SJSA1 (cell line): ENCODE data around the gene FAM25A. TPM values are rescaled to one million over a fixed set of nuclear protein-coding genes. Genes with fewer than 3 reads are reported as not detected.
"Not testable (repeated sequence)": the region's sequence is repeated elsewhere in the genome, so short reads cannot be mapped to it uniquely, and the experiment has no call there.

Experiments used
- DNase-seq, 2 experiments: peaks; one replicate each; pipeline ENCODE4 v3.0.0-alpha.2; 2015 to 2020; ENCODE audit warnings: low spot score in 2 of 2, low read depth in 1 of 2
- H3K27ac ChIP-seq: fragments of 250-450 bp; sonication (Bioruptor Pico); 2 replicates; pipeline ENCODE4 v1.5.1; 2020; ENCODE audit warnings: mild to moderate bottlenecking, moderate library complexity
- H3K27me3 ChIP-seq: fragments of 250-450 bp; sonication (Bioruptor Pico); replicated peaks from 2 replicates; pipeline ENCODE4 v1.5.1; 2020; ENCODE audit warnings: mild to moderate bottlenecking, moderate library complexity
- H3K36me3 ChIP-seq: fragments of 250-450 bp; sonication (Bioruptor Pico); 2 replicates; pipeline ENCODE4 v1.5.1; 2020; ENCODE audit warnings: mild to moderate bottlenecking
- H3K4me1 ChIP-seq: fragments of 250-450 bp; sonication (Bioruptor Pico); replicated peaks from 2 replicates; pipeline ENCODE4 v1.6.1; 2021; ENCODE audit warnings: mild to moderate bottlenecking
- H3K4me3 ChIP-seq: fragments of 250-450 bp; sonication (Bioruptor Pico); 2 replicates; pipeline ENCODE4 v1.5.1; 2020; ENCODE audit warnings: mild to moderate bottlenecking
- H3K9me3 ChIP-seq: fragments of 250-450 bp; sonication (Bioruptor Pico); replicated peaks from 2 replicates; pipeline ENCODE4 v1.5.1; 2020; ENCODE audit warnings: mild to moderate bottlenecking
- total RNA-seq: library from RNA; depleted of rRNA; stranded (reverse); fragments of >200 nt; shearing (Covaris generic); gene quantifications from 2 replicates; pipeline ENCODE4 v1.2.3, GENCODE V29; 2014; rRNA removed

The FAM25A gene
- not detected in 2 replicates for total RNA-seq

DNA sequence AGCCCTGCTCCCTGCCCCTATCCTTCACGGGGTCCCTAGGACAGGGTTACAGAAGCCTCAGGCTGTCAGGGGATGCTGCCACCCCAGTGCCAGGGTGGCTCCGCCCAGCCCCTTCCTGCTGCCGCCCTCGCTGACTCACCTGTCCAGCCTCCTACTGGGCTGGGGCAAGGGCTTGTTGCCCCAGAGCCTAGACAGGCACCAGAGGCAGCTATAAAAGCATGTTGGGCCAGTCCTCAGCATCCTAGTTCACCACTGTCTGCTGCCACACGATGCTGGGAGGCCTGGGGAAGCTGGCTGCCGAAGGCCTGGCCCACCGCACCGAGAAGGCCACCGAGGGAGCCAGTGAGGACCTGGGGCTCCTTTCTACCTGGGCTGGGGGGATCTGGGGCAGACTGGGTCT is at the start of gene FAM25A:
Gene FAM25A (plus strand): TSS at position 239 of the 400 bp plus-strand sequence. CDS start 31 bp downstream, at position 270.
- not testable (repeated sequence) for H3K27me3 ChIP-seq, H3K27ac ChIP-seq, H3K9me3 ChIP-seq, DNase-seq, H3K36me3 ChIP-seq, H3K4me1 ChIP-seq, H3K4me3 ChIP-seq

DNA sequence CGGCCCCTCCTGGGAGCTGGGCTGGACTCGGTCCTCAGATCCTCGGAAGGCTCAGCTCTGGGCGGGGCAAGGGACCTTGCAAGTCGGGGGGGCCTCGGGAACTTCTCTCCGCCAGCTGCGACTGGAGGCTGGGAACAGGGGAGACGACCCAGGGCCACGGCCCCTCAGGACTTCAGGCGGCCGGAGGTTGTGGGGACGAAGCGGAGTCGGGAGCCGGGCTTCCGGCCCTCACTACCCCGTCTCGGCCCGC is 49.2 kb upstream of the FAM25A start:
- Histone ChIP-seq H3K9me3 (no peaks in the 10 kb centered on the region), H3K4me1 (peaks cover 41% of the 10 kb centered on the region), H3K27me3 (no peaks in the 10 kb centered on the region)

DNA sequence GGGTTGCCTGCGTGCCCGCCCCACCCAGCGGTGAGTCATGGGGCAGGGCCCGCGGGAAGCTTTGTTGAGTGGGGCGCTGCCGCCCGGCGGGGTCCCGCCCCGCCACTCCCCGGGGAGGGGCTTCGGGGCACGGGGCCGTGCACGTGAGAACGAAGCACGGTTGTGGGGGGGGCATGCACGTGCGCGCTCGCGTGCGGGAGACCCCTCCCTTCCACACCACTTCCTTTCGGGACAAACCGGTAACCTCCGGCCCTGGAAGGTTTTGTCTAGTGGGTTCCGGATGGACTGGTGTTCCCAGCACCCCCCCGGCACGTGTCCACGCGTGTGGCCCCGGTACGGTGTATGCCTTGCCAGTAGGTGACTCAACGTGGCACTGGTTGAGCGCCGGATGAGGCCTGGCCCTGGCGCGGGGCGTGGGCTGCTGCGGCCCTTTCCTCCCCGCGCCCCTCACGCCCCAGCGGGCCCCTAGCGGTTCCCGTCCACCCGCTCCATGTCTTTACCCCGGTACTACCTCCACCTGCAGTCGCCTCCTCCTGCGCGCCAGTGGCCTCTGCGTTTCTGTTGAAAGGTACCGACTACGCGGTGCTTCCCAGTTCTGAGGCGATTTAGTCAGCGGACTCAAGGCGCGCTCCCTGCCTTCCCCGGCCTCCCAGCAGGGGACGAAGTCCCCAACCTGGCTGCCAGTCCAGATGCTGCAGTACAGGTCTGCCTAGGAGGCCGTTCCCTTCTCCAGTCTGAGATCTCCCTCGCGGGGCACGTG is 48.7 kb upstream of the FAM25A start:
- Histone ChIP-seq H3K9me3 (no peaks in the 10 kb centered on the region), H3K27ac (peak overlapping the region; percentile 99), H3K36me3 (no peaks in the 10 kb centered on the region), H3K4me3 (peak overlapping the region; percentile 56), H3K27me3 (no peaks in the 10 kb centered on the region), H3K4me1 (peaks cover 39% of the 10 kb centered on the region)
- peak; percentile 95 to 97 for DNase-seq

More for the DNA sequence above, 49.2 kb upstream of the FAM25A start:
- no peak for DNase-seq
- Histone ChIP-seq H3K4me3 (peak overlapping the region; percentile 56), H3K27ac (peak overlapping the region; percentile 99), H3K36me3 (no peaks in the 10 kb centered on the region)

DNA sequence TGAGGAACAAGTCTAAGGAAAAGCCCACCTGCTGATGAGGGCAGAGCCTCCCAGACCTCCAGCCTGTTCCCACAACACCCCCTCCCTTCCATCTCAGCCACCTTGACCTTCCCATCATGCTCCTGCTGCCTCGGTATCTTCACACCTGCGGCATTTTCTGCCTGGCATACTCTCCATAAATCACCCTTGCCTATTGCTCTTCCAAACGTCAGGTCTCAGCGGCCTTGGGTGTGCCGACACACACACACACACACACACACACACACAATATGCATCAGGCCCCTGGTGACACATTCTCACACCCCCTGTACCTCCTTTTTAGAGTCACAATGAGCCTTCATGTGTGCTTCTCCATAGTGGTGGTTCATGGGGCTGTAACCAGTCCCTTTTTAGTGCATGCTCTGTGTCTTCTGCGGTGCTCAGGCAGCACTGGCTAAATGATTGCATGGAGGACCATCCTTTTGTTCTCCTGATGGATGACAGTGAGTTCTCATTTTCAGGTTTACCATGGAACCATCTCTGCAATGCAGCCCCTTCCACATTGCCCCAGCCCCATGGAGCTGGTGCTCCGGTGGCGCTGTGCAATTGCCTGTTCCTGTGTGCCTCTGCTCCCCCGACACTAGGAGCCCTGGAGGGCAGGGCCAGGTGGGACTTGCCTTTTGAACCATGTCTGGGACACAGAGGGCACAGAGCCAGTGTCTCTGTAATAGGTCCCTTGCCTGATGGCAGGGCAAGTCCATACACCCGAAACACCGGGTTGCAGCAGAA is 47.3 kb upstream of the FAM25A start:
- H3K9me3 ChIP-seq: no peaks in the 10 kb centered on the region
- DNase-seq: no peak
- no peak overlapping the region for H3K27ac ChIP-seq
- H3K27me3 ChIP-seq: no peaks in the 10 kb centered on the region
- H3K4me3 ChIP-seq: no peak overlapping the region
- H3K36me3 ChIP-seq: no peaks in the 10 kb centered on the region
- H3K4me1 ChIP-seq: peaks cover 34% of the 10 kb centered on the region

DNA sequence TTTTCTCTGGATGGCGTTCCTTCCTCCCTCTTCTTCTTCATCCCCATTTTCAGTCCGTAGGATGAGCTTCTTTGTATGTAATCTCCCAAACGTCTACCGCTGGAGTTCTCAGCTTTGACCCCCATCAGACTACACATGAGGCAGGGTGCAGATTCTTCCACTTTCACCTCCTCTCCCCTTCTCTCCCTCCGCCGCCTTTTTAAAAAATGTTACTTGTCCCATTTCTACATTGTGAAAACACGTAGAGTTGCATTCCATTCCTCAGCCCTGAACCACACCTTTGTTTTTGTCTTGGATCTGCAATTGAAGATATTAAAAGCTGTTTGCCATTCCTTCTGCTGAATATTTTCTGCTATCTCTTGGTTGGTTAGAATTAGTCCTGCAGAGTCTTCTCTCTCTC is 45.6 kb upstream of the FAM25A start:
- Histone ChIP-seq H3K36me3 (no peaks in the 10 kb centered on the region), H3K4me3 (no peak overlapping the region), H3K27ac (no peak overlapping the region), H3K27me3 (no peaks in the 10 kb centered on the region), H3K9me3 (no peaks in the 10 kb centered on the region), H3K4me1 (peaks cover 29% of the 10 kb centered on the region)
- DNase-seq: no peak

- Histone ChIP-seq H3K4me3 (no peak overlapping the region), H3K36me3 (no peaks in the 10 kb centered on the region), H3K27me3 (no peaks in the 10 kb centered on the region), H3K4me1 (peaks cover 8% of the 10 kb centered on the region), H3K27ac (no peak overlapping the region), H3K9me3 (no peaks in the 10 kb centered on the region)
- no peak for DNase-seq
Observed at GRCh38 chr10:86976362-86977056, 43.6 kb upstream of the FAM25A start.

- DNase-seq, H3K9me3 ChIP-seq, H3K36me3 ChIP-seq, H3K27me3 ChIP-seq, H3K4me3 ChIP-seq, H3K27ac ChIP-seq, H3K4me1 ChIP-seq: not testable (repeated sequence)
Observed at GRCh38 chr10:86978457-86978856, 41.6 kb upstream of the FAM25A start.

GRCh38 chr10:86979296-86979818 is 40.7 kb upstream of the FAM25A start:
- Histone ChIP-seq H3K9me3 (no peaks in the 10 kb centered on the region), H3K4me1 (no peaks in the 10 kb centered on the region), H3K4me3 (no peak overlapping the region), H3K27me3 (no peaks in the 10 kb centered on the region), H3K36me3 (no peaks in the 10 kb centered on the region), H3K27ac (no peak overlapping the region)
- no peak for DNase-seq

- Histone ChIP-seq H3K9me3 (no peaks in the 10 kb centered on the region), H3K36me3 (no peaks in the 10 kb centered on the region), H3K4me3 (no peak overlapping the region), H3K4me1 (no peaks in the 10 kb centered on the region), H3K27ac (no peak overlapping the region), H3K27me3 (no peaks in the 10 kb centered on the region)
- no peak for DNase-seq
Observed at GRCh38 chr10:86979977-86980448, 40.1 kb upstream of the FAM25A start.

- not testable (repeated sequence) for H3K27me3 ChIP-seq, H3K9me3 ChIP-seq, H3K27ac ChIP-seq, DNase-seq, H3K4me1 ChIP-seq, H3K36me3 ChIP-seq, H3K4me3 ChIP-seq
Observed at GRCh38 chr10:86981020-86981419, 39.1 kb upstream of the FAM25A start.

DNA sequence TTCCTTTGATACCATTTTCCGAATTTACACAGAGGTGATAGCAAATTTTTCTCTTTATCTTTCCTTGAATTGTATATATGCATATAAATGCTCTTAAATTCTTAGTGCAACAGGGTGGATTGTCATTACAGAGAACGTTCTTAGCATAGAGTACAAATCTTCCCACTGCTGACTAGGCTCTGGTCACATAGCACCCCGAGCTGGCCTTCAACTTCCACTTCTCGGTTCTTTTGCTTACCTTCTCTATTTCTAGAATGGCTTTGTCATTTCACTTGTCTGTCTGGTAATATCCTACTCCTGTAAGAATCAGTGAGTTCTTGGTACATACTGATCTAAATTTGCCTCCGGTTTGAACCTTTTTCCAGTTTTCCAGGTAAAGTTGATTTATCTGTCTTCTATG is 38.4 kb upstream of the FAM25A start:
- Histone ChIP-seq H3K9me3 (no peaks in the 10 kb centered on the region), H3K27ac (no peak overlapping the region), H3K4me1 (no peaks in the 10 kb centered on the region), H3K27me3 (no peaks in the 10 kb centered on the region), H3K4me3 (no peak overlapping the region), H3K36me3 (no peaks in the 10 kb centered on the region)
- DNase-seq: no peak

DNA sequence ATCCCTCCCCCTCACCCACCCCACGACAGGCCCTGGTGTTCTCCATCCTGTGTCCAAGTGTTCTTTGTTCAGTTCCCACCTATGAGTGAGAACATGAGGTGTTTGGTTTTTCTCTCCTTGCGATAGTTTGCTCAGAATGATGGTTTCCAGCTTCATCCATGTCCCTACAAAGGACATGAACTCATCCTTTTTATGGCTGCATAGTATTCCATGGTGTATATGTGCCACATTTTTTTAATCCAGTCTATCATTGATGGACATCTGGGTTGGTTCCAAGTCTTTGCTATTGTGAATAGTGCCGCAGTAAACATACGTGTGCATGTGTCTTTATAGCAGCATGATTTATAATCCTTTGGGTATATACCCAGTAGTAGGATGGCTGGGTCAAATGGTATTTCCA is 35.6 kb upstream of the FAM25A start:
- H3K9me3 ChIP-seq, H3K27me3 ChIP-seq, DNase-seq, H3K4me1 ChIP-seq, H3K27ac ChIP-seq, H3K4me3 ChIP-seq, H3K36me3 ChIP-seq: not testable (repeated sequence)

GRCh38 chr10:86988520-86988919 is 31.6 kb upstream of the FAM25A start:
- Histone ChIP-seq H3K36me3 (no peaks in the 10 kb centered on the region), H3K27ac (no peak overlapping the region), H3K4me3 (no peak overlapping the region), H3K9me3 (no peaks in the 10 kb centered on the region), H3K4me1 (no peaks in the 10 kb centered on the region), H3K27me3 (no peaks in the 10 kb centered on the region)
- DNase-seq: no peak

DNA sequence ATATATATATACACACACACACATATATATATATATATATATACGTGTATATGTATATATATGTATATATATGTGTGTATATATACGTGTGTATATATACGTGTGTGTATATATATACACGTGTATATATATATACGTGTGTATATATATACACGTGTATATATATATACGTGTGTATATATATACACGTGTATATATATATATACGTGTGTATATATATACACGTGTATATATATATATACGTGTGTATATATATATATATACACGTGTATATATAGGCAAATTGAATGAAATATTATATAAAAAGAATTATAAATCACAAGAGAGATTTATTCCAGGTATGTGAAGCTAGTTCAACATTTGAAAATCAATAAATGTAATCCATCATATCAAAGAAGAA is 28.7 kb upstream of the FAM25A start:
- not testable (repeated sequence) for H3K36me3 ChIP-seq, H3K9me3 ChIP-seq, H3K4me3 ChIP-seq, H3K27me3 ChIP-seq, DNase-seq, H3K4me1 ChIP-seq, H3K27ac ChIP-seq
